OCI-LY1 (cell line): ENCODE measurements around the gene PRRC2B.
"Not testable (repeated sequence)": the region's sequence is repeated elsewhere in the genome, so short reads cannot be mapped to it uniquely, and the experiment has no call there.

Source experiments
- H2AFZ ChIP-seq: fragments of 200-600 bp; sonication (generic), shearing (Covaris generic); 2 replicates; pipeline ENCODE4 v1.6.0; 2014; ENCODE audit warnings: antibody characterized with exemption, mild to moderate bottlenecking, low read length
- H3F3A ChIP-seq: fragments of 200-600 bp; sonication (generic), shearing (Covaris generic); 2 replicates; pipeline ENCODE4 v1.6.0; 2014; ENCODE audit warnings: mild to moderate bottlenecking, antibody characterized with exemption, low read length, moderate library complexity; ENCODE audit not compliant: insufficient read depth
- H3K27ac ChIP-seq: fragments of 200-600 bp; sonication (generic); 2 replicates; pipeline ENCODE4 v1.5.1; 2014; ENCODE audit warnings: low read length, mixed run types, mild to moderate bottlenecking, low read depth; ENCODE audit not compliant: poor library complexity, severe bottlenecking
- H3K27me3 ChIP-seq: fragments of 200-600 bp; sonication (generic); 2 replicates; pipeline ENCODE4 v1.6.0; 2014; ENCODE audit warnings: antibody characterized with exemption, mild to moderate bottlenecking, low read length, moderate library complexity; ENCODE audit not compliant: insufficient read depth
- H3K36me3 ChIP-seq: fragments of 200-600 bp; sonication (generic); 2 replicates; pipeline ENCODE4 v1.6.1; 2014; ENCODE audit warnings: mild to moderate bottlenecking, antibody characterized with exemption, low read length, moderate library complexity, mixed read lengths; ENCODE audit not compliant: insufficient read depth
- H3K4me1 ChIP-seq: fragments of 200-600 bp; sonication (generic); 2 replicates; pipeline ENCODE4 v1.5.1; 2014; ENCODE audit warnings: mild to moderate bottlenecking, low read length, moderate library complexity; ENCODE audit not compliant: insufficient read depth, severe bottlenecking
- H3K4me2 ChIP-seq: fragments of 200-600 bp; sonication (generic), shearing (Covaris generic); 2 replicates; pipeline ENCODE4 v1.6.1; 2014; ENCODE audit warnings: low read length
- H3K4me3 ChIP-seq: fragments of 200-600 bp; sonication (generic); 2 replicates; pipeline ENCODE4 v1.5.1; 2014; ENCODE audit warnings: low read length, low read depth, mild to moderate bottlenecking, mixed read lengths; ENCODE audit not compliant: poor library complexity, severe bottlenecking
- H3K79me2 ChIP-seq: fragments of 200-600 bp; shearing (Covaris generic); 2 replicates; pipeline ENCODE4 v1.6.1; 2016; ENCODE audit warnings: mixed run types, low read length, mixed read lengths; ENCODE audit not compliant: insufficient read depth
- H3K9ac ChIP-seq: fragments of 200-600 bp; sonication (generic), shearing (Covaris generic); 2 replicates; pipeline ENCODE4 v1.6.1; 2014; ENCODE audit warnings: mild to moderate bottlenecking, low read length, mixed read lengths
- H3K9me2 ChIP-seq: fragments of 200-600 bp; sonication (generic), shearing (Covaris generic); 2 replicates; pipeline ENCODE4 v1.6.1; 2014; ENCODE audit warnings: low read depth, mild to moderate bottlenecking, low read length, mixed read lengths
- H3K9me3 ChIP-seq: fragments of 200-600 bp; shearing (Covaris generic); 2 replicates; pipeline ENCODE4 v1.6.1; 2014; ENCODE audit warnings: low read length, mixed read lengths
- H4K20me1 ChIP-seq: fragments of 200-600 bp; sonication (generic), shearing (Covaris generic); 2 replicates; pipeline ENCODE4 v1.6.0; 2016; ENCODE audit warnings: mild to moderate bottlenecking, low read length; ENCODE audit not compliant: insufficient read depth
- CTCF ChIP-seq: fragments of 200-600 bp; sonication (generic), shearing (Covaris generic); IDR thresholded peaks from 2 replicates; pipeline ENCODE4 v1.5.1; 2017; ENCODE audit warnings: mild to moderate bottlenecking, antibody characterized with exemption, low read length, moderate library complexity, mixed read lengths
- EZH2 ChIP-seq: fragments of 200-600 bp; sonication (generic), shearing (Covaris generic); IDR thresholded peaks from 2 replicates; pipeline ENCODE4 v1.8.0; 2017; ENCODE audit warnings: borderline replicate concordance, mixed run types, mild to moderate bottlenecking, antibody characterized with exemption, low read length, moderate library complexity, mixed read lengths

The PRRC2B gene

DNA sequence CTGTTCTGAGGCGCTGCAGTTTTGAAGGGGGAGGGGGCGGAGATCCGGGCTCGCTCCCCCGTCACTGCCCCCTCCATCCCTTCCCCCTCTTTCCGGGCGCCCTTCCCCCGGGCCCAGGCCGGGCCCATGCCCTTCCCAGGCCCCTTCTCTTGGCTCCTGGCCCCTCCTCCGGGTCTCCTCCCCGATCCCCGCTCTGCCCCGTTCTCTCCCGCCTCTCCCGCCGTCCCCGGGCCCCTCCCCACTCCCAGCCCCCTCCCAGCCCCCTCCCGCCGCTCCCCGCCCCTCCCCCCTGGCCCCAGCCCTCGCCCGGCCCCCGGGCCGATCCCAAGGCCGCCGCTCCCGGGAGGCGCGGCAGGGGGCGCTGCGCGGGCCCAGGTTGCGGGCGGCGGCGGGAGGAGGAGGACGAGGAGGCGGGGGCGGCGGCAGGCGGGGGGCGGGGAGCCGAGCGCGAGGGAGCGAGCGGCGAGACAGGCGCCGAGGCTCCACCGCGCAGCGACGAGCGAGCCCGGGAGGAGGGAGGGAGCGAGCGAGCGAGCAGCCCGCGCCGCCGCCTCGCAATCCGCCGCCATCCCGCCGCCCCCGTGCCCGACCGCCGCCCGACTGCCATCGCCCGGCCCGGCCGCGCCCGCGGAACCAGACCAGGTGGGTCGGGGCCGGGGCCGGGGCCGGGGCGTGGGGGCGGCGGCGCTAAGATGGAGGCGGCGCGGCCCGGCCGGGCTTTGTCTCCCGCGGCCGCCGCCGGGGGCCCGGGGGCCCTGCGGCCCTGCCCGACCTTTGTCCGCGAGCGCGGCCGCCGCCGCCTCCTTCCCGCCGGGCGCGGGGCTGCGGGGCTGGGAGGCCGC is at the start of gene PRRC2B:
TSS of gene PRRC2B (plus strand) at position 465 of the 842 bp plus-strand sequence. CDS start 36,059 bp downstream, outside the sequence.
- no peaks in the 10 kb centered on the region; the same call in 1 of the 2 replicates for H3F3A ChIP-seq

DNA sequence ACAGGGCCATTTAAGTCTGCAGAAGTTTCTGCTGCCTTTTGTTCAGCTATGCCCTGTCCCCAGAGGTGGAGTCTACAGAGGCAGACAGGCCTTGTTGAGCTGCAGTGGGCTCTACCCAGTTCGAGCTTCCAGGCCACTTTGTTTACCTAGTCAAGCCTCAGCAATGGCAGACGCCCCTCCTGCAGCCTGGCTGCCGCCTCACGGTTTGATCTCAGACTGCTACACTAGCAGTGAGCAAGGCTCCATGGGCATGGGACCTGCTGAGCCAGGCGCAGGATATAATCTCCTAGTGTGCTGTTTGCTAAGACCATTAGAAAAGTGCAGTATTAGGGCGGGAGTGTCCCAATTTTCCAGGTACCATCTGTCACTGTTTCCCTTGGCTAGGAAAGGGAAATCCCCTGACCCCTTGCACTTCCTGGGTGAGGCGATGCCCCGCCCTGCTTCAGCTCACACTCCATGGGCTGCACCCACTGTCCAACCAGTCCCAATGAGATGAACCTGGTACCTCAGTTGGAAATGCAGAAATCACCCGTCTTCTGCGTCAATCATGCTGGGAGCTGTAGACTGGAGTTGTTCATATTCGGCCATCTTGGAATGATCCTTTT is 48.9 kb upstream of the PRRC2B start:
- H3F3A ChIP-seq, H4K20me1 ChIP-seq, H3K79me2 ChIP-seq: not testable (repeated sequence)

More for the DNA sequence above, at the start of gene PRRC2B:
- H2AFZ ChIP-seq, result peak within 1 kb of the TSS; percentile 76
- peaks cover 44% of the 10 kb centered on the region for H3K79me2 ChIP-seq
- H3K27me3 ChIP-seq, result no peaks in the 10 kb centered on the region
- TF ChIP-seq EZH2, result no peak
- TF ChIP-seq CTCF, result no peak; the same call in 1 of the 2 replicates
- H3K9me3 ChIP-seq, result no peaks in the 10 kb centered on the region
- H3K4me1 ChIP-seq, result peaks cover 45% of the 10 kb centered on the region
- peak within 1 kb of the TSS; percentile 94 for H3K27ac ChIP-seq
- H4K20me1 ChIP-seq, result no peaks in the 10 kb centered on the region
- H3K36me3 ChIP-seq, result no peaks in the 10 kb centered on the region
- H3K9me2 ChIP-seq, result no peaks in the 10 kb centered on the region
- H3K4me3 ChIP-seq, result peak within 1 kb of the TSS; percentile 97
- H3K9ac ChIP-seq, result peak within 1 kb of the TSS; percentile 97
- peak within 1 kb of the TSS; percentile 94 for H3K4me2 ChIP-seq

DNA sequence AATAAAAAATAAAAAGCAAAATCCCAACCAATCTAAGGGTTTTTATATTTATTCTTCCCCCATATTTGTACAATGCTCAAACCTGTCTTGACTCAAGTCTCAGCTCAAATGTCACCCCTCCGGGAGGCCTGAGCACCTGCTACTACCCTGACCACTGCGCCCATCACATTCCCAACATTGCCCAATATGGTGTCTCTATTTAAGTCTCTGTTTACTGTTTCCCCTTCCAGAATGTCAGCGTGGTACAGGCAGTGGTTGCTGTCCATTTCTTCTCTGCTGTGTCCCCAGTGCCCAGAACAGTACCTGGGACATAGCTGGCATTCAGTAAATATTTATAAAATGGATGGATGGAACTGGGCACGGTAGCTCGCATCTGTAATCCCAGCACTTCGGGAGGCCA is 47.3 kb upstream of the PRRC2B start:
- H3K4me1 ChIP-seq, result peaks cover 16% of the 10 kb centered on the region
- H3K9me3 ChIP-seq, result no peaks in the 10 kb centered on the region
- H3K9ac ChIP-seq, result no peak overlapping the region
- H3K4me3 ChIP-seq, result no peak overlapping the region
- no peaks in the 10 kb centered on the region for H3F3A ChIP-seq
- no peak overlapping the region for H3K4me2 ChIP-seq
- no peak overlapping the region for H3K27ac ChIP-seq
- H4K20me1 ChIP-seq, result no peaks in the 10 kb centered on the region
- no peaks in the 10 kb centered on the region for H3K79me2 ChIP-seq
- no peak for TF ChIP-seq EZH2
- no peak for TF ChIP-seq CTCF
- no peaks in the 10 kb centered on the region for H3K27me3 ChIP-seq
- no peaks in the 10 kb centered on the region for H3K9me2 ChIP-seq
- H2AFZ ChIP-seq, result no peak overlapping the region
- no peaks in the 10 kb centered on the region for H3K36me3 ChIP-seq

More for the DNA sequence above, 48.9 kb upstream of the PRRC2B start:
- not testable (repeated sequence) for H3K4me1 ChIP-seq, H3K36me3 ChIP-seq, H3K27me3 ChIP-seq, H3K9me2 ChIP-seq, H3K9me3 ChIP-seq, H2AFZ ChIP-seq, H3K27ac ChIP-seq, H3K9ac ChIP-seq, H3K4me2 ChIP-seq, H3K4me3 ChIP-seq
